Measurements from ENCODE around the gene SYT14.
"Not testable (repeated sequence)": the region's sequence is repeated elsewhere in the genome, so short reads cannot be mapped to it uniquely, and the experiment has no call there.

Gene SYT14

DNA sequence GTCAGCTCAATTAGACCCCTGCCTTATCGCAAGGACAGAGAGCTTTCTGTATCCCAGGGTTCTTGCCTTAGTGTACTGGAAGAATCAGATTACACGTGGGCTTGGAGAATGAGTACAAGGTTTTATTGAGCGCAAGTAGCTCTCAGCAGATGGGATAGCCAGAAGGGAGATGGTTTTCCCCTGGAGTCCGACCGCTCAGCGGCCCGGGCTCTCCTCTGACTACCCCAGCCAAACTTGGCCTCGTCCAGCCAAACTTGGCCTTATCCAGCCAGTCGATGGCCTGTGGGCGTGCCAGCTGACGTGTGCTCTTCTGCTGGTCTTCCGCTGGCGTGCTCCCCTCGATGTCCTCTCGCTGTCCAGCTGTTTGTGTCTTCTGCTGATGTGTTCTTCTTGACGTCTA is 136.9 kb downstream of the SYT14 start:
- no peaks in the 10 kb centered on the region for H3K36me3 ChIP-seq (ENCODE audit: control insufficient read depth, insufficient read depth, low read length, severe bottlenecking)
- no peak for DNase-seq (ENCODE audit: low read depth)
- H3K4me1 ChIP-seq (ENCODE audit: control insufficient read depth, insufficient read depth, low read length), result no peaks in the 10 kb centered on the region
- no peak overlapping the region for H3K4me3 ChIP-seq (ENCODE audit: low read length)
- H3K9ac ChIP-seq (ENCODE audit: low read length), result no peak overlapping the region
- H3K9me3 ChIP-seq (ENCODE audit: control insufficient read depth, low read length), result no peaks in the 10 kb centered on the region
- H3K27me3 ChIP-seq (replicated peaks; ENCODE audit: control insufficient read depth, insufficient read depth, low read length), result no peaks in the 10 kb centered on the region

DNA sequence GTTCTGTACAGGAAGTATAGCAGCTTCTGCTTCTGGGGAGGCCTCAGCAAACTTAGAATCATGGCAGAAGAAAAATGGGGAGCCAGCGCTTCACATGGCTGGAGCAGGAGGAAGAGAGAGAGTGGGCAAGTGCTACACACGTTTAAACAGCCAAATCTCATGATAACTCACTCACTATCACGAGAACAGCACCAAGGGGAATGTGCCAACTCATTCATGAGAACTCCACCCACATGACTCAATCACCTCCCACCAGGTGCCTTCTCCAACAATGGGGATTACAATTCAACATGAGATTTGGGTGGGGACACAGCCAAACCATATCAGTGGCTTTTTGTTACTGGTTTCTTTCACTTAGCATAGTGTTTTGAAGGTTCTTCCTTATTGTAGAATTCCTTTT is 138.6 kb downstream of the SYT14 start:
- H3K9me3 ChIP-seq (ENCODE audit: control insufficient read depth, low read length), result no peaks in the 10 kb centered on the region
- H3K4me1 ChIP-seq (ENCODE audit: control insufficient read depth, insufficient read depth, low read length), result no peaks in the 10 kb centered on the region
- no peak overlapping the region for H3K4me3 ChIP-seq (ENCODE audit: low read length)
- no peaks in the 10 kb centered on the region for H3K27me3 ChIP-seq (replicated peaks; ENCODE audit: control insufficient read depth, insufficient read depth, low read length)
- no peaks in the 10 kb centered on the region for H3K36me3 ChIP-seq (ENCODE audit: control insufficient read depth, insufficient read depth, low read length, severe bottlenecking)
- no peak overlapping the region for H3K9ac ChIP-seq (ENCODE audit: low read length)
- DNase-seq (ENCODE audit: low read depth), result no peak

DNA sequence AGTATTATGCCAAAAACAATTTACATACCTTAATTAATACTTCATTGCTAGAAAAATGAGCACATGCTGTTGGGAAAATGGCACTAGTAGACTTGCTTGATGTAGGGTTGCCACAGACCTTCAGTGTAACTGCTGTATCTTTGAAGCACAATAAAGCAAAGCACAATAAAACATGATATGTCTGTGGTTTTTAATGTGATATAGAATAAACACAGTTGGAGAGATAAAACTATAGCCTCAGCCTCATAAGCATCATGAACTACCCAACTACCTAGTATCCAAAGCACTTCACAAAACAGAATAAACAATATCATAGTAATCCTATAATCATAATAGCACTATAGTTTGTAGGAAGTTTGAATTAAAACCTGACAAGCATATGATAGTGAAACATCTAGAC is 143.5 kb downstream of the SYT14 start:
- H3K9ac ChIP-seq (ENCODE audit: low read length), result no peak overlapping the region
- H3K4me3 ChIP-seq (ENCODE audit: low read length), result no peak overlapping the region
- H3K27me3 ChIP-seq (replicated peaks; ENCODE audit: control insufficient read depth, insufficient read depth, low read length), result no peaks in the 10 kb centered on the region
- no peaks in the 10 kb centered on the region for H3K9me3 ChIP-seq (ENCODE audit: control insufficient read depth, low read length)
- no peaks in the 10 kb centered on the region for H3K4me1 ChIP-seq (ENCODE audit: control insufficient read depth, insufficient read depth, low read length)
- DNase-seq (ENCODE audit: low read depth), result no peak
- H3K36me3 ChIP-seq (ENCODE audit: control insufficient read depth, insufficient read depth, low read length, severe bottlenecking), result no peaks in the 10 kb centered on the region

DNA sequence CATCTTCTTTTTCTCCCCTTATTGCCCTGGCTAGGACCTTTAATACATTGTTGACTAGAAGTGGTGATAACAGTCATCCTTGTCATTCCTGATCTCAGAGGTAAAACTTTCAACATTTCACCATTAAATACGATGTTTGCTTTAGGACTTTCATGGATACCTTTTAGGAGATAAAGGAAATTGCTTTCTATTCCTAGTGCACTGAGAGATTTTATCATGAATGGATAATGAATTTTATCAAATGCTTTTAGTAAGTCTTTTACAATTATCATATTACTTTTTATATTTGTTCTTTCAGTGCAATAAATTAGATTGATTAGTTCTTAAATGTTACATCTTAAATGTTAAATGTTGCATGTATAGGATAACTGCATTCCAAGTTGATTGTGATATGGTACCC is 147.3 kb downstream of the SYT14 start:
- H3K4me1 ChIP-seq (ENCODE audit: control insufficient read depth, insufficient read depth, low read length), result no peaks in the 10 kb centered on the region

DNA sequence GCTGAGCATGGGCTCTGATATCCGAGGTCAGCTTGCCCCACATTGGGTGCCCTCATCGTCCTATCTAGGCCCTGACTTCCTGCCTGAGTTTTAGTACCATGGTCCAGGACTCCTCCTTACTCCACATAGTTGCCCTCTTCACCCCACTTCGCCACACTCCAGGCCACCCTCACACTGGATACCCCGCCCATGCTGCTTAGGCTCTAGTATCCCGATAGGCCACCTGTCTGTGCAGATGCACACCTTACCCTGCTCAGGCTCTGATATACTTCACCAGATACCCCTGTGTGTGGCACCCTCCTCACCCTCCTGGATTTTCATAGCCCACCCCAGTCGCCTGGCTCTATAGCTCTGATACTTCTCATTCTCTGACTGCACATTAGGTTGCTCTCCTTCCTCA is 149.0 kb downstream of the SYT14 start:
- H3K9me3 ChIP-seq (ENCODE audit: control insufficient read depth, low read length), result no peaks in the 10 kb centered on the region
- DNase-seq (ENCODE audit: low read depth), result no peak
- H3K4me3 ChIP-seq (ENCODE audit: low read length), result no peak overlapping the region
- no peaks in the 10 kb centered on the region for H3K4me1 ChIP-seq (ENCODE audit: control insufficient read depth, insufficient read depth, low read length)
- no peak overlapping the region for H3K9ac ChIP-seq (ENCODE audit: low read length)
- H3K36me3 ChIP-seq (ENCODE audit: control insufficient read depth, insufficient read depth, low read length, severe bottlenecking), result no peaks in the 10 kb centered on the region
- no peaks in the 10 kb centered on the region for H3K27me3 ChIP-seq (replicated peaks; ENCODE audit: control insufficient read depth, insufficient read depth, low read length)

More for the DNA sequence above, 147.3 kb downstream of the SYT14 start:
- Histone ChIP-seq H3K27me3 (replicated peaks; ENCODE audit: control insufficient read depth, insufficient read depth, low read length) (no peaks in the 10 kb centered on the region), H3K36me3 (ENCODE audit: control insufficient read depth, insufficient read depth, low read length, severe bottlenecking) (no peaks in the 10 kb centered on the region), H3K4me3 (ENCODE audit: low read length) (no peak overlapping the region), H3K9ac (ENCODE audit: low read length) (no peak overlapping the region), H3K9me3 (ENCODE audit: control insufficient read depth, low read length) (no peaks in the 10 kb centered on the region)
- DNase-seq (ENCODE audit: low read depth), result no peak

DNA sequence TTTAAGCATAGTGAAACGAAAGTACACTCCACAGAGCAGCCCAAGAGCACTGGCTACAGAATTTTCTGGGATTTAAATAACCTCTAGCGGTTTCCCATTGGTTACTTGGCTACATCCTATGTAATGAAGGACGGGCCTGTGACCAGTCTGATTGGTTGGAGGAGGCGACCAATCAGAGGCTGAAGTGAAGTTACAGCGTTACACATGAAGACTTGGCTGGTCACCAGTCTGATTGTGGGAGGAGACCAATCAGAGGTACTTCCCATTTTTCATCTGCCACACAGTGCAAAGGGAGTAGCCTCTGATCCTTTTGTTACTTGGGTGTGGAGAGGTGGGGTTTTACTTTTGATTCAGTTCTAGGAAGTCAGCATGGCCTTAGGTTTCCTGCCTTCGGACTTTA is 151.8 kb downstream of the SYT14 start:
- Histone ChIP-seq H3K4me3 (ENCODE audit: low read length) (no peak overlapping the region), H3K4me1 (ENCODE audit: control insufficient read depth, insufficient read depth, low read length) (no peaks in the 10 kb centered on the region), H3K36me3 (ENCODE audit: control insufficient read depth, insufficient read depth, low read length, severe bottlenecking) (no peaks in the 10 kb centered on the region), H3K9me3 (ENCODE audit: control insufficient read depth, low read length) (no peaks in the 10 kb centered on the region), H3K9ac (ENCODE audit: low read length) (no peak overlapping the region), H3K27me3 (replicated peaks; ENCODE audit: control insufficient read depth, insufficient read depth, low read length) (no peaks in the 10 kb centered on the region)
- DNase-seq (ENCODE audit: low read depth), result no peak

DNA sequence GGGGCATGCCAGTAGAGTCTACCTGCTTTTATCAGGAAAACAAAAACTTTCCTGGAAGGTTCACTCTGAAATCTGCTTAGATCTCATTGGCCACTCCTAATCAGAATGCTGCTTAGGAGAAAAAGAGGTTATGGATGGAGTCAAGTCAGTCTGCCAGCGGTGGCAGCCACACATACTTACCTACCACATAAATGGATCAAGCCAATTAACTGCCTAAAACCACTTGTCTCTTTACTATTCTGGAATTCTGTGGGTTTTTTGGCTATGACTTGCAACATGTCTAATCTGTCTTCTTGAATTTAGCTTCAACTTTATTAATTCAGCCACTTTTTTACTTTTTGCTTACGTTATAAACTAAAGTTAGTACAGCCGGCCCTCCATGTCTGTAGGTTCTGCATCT is 154.3 kb downstream of the SYT14 start:
- Histone ChIP-seq H3K4me3 (ENCODE audit: low read length) (no peak overlapping the region), H3K27me3 (replicated peaks; ENCODE audit: control insufficient read depth, insufficient read depth, low read length) (peaks cover 3% of the 10 kb centered on the region), H3K9me3 (ENCODE audit: control insufficient read depth, low read length) (no peaks in the 10 kb centered on the region), H3K36me3 (ENCODE audit: control insufficient read depth, insufficient read depth, low read length, severe bottlenecking) (no peaks in the 10 kb centered on the region), H3K9ac (ENCODE audit: low read length) (no peak overlapping the region), H3K4me1 (ENCODE audit: control insufficient read depth, insufficient read depth, low read length) (no peaks in the 10 kb centered on the region)
- DNase-seq (ENCODE audit: low read depth), result no peak

DNA sequence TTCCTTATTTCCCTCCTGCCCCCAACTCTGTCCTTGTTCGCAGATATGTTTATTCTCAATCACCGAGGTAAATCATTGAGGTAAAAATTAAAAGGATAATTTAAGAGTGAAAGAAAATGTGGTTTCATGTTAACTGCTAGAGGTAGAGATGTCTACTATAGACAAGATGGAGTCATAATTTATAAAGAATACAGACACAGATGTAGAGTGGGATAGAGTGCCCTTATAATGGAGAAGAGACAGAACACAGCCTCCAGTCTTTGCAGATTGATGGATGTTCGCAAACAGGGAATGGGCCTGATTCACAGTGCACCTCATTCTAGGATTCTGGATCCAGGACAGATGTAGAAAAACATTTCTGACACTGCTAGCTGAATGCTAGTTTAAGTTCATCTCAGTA is 155.4 kb downstream of the SYT14 start:
- Histone ChIP-seq H3K4me1 (ENCODE audit: control insufficient read depth, insufficient read depth, low read length) (no peaks in the 10 kb centered on the region), H3K9me3 (ENCODE audit: control insufficient read depth, low read length) (no peaks in the 10 kb centered on the region), H3K4me3 (ENCODE audit: low read length) (no peak overlapping the region), H3K27me3 (replicated peaks; ENCODE audit: control insufficient read depth, insufficient read depth, low read length) (peaks cover 3% of the 10 kb centered on the region), H3K36me3 (ENCODE audit: control insufficient read depth, insufficient read depth, low read length, severe bottlenecking) (no peaks in the 10 kb centered on the region), H3K9ac (ENCODE audit: low read length) (no peak overlapping the region)
- no peak for DNase-seq (ENCODE audit: low read depth)

DNA sequence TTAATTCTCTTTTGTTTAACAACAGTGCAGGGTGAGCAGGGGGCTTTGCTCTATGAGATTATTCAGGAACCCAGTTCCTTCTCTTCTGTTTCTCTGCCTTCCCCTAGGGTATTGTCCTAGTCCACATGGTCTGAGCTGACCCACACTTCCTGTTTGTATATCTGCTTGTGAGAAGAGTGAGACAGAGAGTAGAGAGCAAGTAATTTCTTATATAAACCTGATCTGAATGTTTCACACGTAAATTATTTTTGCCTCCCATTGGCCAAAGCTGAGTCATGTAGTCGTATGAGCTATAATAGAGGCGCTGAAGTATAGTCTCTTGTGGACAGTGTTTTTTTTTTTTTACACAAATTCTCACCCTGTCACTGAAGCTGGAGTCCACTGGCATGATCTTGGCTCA is 160.3 kb downstream of the SYT14 start:
- no peaks in the 10 kb centered on the region for H3K9me3 ChIP-seq (ENCODE audit: control insufficient read depth, low read length)
- no peaks in the 10 kb centered on the region for H3K4me1 ChIP-seq (ENCODE audit: control insufficient read depth, insufficient read depth, low read length)
- DNase-seq (ENCODE audit: low read depth), result no peak
- peaks cover 3% of the 10 kb centered on the region for H3K27me3 ChIP-seq (replicated peaks; ENCODE audit: control insufficient read depth, insufficient read depth, low read length)
- no peak overlapping the region for H3K9ac ChIP-seq (ENCODE audit: low read length)
- no peak overlapping the region for H3K4me3 ChIP-seq (ENCODE audit: low read length)
- no peaks in the 10 kb centered on the region for H3K36me3 ChIP-seq (ENCODE audit: control insufficient read depth, insufficient read depth, low read length, severe bottlenecking)

DNA sequence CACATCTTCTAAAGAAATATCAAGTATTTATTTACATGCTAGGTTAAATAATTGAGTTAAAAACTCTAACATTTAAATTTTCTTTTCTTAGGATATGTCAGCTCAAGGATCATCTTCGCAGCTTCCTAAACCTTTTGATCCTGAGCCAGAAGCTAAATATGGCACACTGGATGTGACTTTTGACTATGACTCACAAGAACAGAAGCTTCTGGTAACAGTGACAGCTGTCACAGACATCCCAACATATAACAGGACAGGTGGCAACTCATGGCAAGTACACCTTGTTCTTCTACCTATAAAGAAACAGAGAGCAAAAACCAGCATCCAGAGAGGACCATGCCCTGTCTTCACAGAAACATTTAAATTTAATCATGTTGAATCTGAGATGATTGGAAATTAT is 161.9 kb downstream of the SYT14 start:
- no peaks in the 10 kb centered on the region for H3K9me3 ChIP-seq (ENCODE audit: control insufficient read depth, low read length)
- no peak overlapping the region for H3K4me3 ChIP-seq (ENCODE audit: low read length)
- peaks cover 3% of the 10 kb centered on the region for H3K27me3 ChIP-seq (replicated peaks; ENCODE audit: control insufficient read depth, insufficient read depth, low read length)
- H3K36me3 ChIP-seq (ENCODE audit: control insufficient read depth, insufficient read depth, low read length, severe bottlenecking), result no peaks in the 10 kb centered on the region
- no peak for DNase-seq (ENCODE audit: low read depth)
- H3K4me1 ChIP-seq (ENCODE audit: control insufficient read depth, insufficient read depth, low read length), result no peaks in the 10 kb centered on the region
- H3K9ac ChIP-seq (ENCODE audit: low read length), result no peak overlapping the region

DNA sequence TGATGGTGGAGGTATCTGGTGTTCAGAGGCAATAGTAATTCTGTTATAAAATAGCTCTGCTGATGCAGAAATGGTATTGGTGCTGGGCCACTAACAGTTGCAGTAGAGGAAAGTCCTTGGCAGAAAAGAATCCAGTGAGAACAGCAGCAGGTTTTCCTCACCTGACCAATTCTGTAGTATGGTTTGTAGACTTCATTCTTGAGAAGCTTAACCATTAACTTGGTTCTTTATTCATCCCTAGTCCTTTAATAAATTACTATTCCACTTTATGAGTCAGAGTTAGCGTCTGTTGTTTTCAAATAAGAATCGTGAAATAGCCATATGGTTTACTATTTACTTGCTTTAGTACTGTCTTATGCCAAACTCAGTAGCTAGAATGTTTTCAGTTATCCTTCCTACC is 166.1 kb downstream of the SYT14 start:
- no peak for DNase-seq (ENCODE audit: low read depth)
- H3K9ac ChIP-seq (ENCODE audit: low read length), result no peak overlapping the region

DNA sequence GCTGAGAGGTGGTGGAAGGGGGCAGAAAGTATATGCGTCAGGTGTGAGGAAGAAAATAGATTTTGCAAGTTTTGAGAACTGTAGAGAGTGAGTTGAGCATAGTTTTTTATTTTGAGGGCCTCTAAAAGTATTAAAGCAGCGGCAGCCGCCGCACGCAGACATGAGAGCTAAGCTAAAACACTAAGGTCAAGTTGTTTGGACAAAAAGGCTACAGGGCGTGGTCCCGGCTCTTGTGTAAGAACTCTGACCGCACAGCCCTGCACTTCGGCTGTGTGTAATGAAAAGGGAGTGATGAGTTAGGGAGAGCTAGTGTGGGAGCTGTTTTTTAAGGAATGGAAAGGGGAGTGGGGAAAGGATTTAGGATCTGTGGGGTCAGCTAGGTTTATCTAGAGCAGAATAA is 174.9 kb downstream of the SYT14 start:
- H3K36me3 ChIP-seq (ENCODE audit: control insufficient read depth, insufficient read depth, low read length, severe bottlenecking); H3K4me3 ChIP-seq (ENCODE audit: low read length); H3K9ac ChIP-seq (ENCODE audit: low read length); H3K9me3 ChIP-seq (ENCODE audit: control insufficient read depth, low read length); H3K4me1 ChIP-seq (ENCODE audit: control insufficient read depth, insufficient read depth, low read length); H3K27me3 ChIP-seq (replicated peaks; ENCODE audit: control insufficient read depth, insufficient read depth, low read length); DNase-seq (ENCODE audit: low read depth): not testable (repeated sequence)

More for the DNA sequence above, 166.1 kb downstream of the SYT14 start:
- Histone ChIP-seq H3K36me3 (ENCODE audit: control insufficient read depth, insufficient read depth, low read length, severe bottlenecking) (no peaks in the 10 kb centered on the region), H3K4me1 (ENCODE audit: control insufficient read depth, insufficient read depth, low read length) (no peaks in the 10 kb centered on the region), H3K4me3 (ENCODE audit: low read length) (no peak overlapping the region), H3K27me3 (replicated peaks; ENCODE audit: control insufficient read depth, insufficient read depth, low read length) (no peaks in the 10 kb centered on the region), H3K9me3 (ENCODE audit: control insufficient read depth, low read length) (no peaks in the 10 kb centered on the region)
